Ecto neural progenitor cell (in vitro differentiated cells): ENCODE data around the gene CPA5.

Source experiments
- DNase-seq: peaks from one replicate; pipeline ENCODE4 v3.0.0-alpha.2; 2018; ENCODE audit warnings: low spot score

The CPA5 gene

DNA sequence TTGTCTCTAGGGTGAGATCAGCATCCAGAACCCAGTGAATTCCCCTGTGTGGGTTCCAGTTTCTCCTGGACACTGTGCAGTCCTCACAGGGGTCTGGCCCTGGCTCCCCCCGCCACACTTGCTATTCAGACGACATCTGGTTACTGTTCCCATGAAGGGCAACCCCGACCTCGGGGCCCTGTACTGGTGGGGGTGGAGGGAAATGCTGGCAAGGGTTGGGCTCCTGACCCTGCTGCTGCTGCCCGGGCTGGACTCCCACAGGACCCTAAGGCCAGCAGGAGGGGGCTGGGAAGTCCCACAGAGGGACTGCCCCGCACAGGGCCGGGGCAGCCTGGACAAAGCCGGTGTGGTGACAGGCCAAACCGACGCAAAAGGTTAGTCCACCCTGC, 34.9 kb downstream of the CPA5 start:
- no peak for DNase-seq

DNA sequence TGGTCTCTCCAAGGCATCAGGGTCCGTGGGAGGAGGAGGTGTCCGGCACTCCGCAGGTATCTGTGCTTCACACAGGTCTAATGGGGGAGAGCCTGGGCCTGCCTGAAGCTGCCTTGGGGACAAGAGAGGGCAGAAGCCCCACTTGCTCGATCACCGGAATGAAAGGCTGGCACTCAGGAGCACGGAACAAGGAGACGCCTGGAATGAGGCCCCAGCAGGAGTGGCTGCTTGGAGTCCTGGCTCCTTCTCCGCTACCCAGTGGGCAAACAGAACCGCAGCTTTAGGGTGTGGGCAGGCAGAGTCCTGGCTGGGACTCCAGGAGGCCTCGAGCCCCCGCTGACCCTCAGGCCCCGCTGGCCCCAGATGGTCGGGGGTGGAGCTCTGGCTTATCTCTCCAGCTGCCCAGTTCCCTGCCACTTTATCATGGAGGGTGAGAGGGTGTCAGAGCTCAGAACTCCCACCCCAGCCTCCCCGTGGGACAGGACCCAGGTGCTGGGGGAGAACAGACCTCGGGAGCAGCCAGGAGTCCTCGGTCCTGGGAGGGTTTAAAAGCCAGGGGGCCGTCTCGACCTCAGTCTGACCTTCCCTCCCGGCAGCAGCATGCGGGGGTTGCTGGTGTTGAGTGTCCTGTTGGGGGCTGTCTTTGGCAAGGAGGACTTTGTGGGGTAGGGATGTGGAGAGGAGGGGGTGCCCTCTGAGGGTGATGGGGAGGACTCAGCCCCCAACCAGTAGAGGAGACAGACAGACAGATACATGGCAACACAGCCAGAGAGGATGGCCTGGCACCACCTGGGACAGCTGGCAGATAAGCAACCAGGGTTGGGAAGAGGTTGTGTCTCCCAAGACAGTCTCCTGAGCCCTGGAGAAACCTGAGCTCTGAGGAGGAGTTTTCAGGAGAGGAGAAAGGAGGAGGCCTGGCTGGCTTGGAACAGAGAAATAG, 35.6 kb downstream of the CPA5 start, which contains the start of gene CPA1:
CPA1 (plus strand) TSS at position 574 of the 940 bp plus-strand sequence; CDS start at position 601, 27 bp downstream.
- DNase-seq = no peak

DNA sequence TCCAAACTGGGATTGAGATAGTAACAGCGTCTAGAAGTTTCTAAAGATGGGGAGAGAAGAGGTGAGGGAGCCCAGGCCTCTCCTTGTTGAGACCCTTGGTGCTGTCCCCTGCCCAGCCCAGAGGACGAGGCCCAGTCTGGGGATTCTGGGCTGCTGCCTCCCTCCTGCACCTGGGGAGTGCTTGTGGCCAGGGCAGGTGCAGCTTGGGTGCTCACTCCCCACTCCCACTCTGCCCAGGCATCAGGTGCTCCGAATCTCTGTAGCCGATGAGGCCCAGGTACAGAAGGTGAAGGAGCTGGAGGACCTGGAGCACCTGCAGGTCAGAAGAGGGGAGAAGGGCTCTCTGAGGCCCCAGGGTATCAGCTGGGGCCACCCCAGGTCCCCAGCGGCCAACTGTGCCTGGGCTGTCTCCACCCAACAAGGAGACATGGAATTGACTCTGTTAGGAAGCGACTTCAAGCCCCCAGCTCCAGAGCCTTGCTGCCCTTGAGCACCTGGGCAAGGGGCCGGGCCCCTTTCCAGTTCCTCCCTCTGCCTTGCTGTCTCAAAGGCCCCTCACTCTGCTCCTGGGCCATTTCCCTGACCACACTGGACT, 36.3 kb downstream of the CPA5 start:
- DNase-seq = no peak

DNA sequence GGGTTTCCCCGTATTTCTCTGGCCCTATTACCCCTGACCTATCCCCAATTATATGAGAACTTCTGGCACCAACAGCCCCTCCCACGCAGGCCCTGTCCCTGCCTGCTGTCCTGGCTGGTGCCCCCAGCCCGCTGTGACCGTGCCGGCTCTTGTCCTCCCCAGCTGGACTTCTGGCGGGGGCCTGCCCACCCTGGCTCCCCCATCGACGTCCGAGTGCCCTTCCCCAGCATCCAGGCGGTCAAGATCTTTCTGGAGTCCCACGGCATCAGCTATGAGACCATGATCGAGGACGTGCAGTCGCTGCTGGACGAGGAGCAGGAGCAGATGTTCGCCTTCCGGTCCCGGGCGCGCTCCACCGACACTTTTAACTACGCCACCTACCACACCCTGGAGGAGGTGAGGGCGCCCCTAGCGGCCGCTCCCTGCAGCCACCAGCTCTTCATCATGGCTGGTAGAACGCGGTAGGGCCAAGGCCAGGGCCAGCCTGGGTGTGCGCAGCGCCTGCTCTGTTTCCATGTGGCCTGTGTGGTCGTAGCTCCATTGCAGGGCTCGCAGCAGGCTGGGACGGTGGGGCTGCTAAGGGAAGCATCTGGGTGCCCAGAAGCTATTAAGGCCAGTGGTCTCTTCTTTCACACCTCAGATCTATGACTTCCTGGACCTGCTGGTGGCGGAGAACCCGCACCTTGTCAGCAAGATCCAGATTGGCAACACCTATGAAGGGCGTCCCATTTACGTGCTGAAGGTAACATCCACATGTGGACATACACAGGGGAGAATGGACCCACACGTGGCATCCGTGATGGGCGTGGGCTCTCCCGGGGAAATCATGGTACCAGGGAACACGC, 37.1 kb downstream of the CPA5 start:
- DNase-seq = peak; percentile 63

DNA sequence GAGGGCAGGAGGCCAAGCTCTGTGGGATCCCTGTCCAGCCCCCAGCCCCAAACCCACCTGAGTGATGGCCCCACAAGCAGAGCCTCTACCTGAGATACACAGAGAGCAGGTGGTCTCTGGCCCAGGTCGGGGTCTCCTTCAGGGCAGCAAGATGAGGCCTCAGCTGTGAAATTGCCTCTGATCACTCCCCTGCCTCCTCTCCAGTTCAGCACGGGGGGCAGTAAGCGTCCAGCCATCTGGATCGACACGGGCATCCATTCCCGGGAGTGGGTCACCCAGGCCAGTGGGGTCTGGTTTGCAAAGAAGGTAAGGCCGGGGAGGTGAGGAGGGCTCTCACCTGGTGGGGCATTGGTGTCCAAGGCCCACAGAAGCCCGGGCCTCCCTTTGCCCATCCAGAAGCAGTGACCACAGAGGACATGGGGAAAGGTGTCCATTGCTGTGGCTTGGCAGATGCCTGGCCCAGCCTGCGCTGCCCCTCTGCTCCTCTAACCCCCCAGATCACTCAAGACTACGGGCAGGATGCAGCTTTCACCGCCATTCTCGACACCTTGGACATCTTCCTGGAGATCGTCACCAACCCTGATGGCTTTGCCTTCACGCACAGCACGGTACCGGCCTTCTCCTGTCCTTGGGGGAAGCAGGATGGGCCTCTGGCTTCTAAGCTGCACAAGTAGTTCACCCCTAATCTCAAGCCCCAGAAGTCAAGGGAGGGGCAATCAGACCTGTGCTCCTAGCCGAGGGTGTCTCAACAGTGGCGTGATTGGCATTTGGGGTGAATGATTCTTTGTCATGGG, 38.8 kb downstream of the CPA5 start:
- DNase-seq = peak; percentile 32

DNA sequence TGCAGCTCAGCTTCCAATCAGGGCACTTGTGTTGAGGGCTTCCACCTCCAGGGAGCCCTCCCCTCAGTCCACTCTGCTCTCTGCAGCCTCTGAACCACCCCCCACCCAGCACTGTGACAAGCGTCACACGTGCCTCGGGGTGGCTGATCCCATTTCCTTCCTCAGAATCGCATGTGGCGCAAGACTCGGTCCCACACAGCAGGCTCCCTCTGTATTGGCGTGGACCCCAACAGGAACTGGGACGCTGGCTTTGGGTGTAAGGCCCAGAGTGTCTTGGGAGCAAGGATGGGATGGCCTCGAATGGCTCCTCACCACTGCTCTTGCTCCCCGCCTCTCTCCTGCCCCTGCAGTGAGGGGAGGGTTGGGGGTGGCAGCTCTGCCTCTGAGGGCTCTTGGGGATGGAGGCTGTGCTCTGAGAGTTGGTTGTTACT, 39.8 kb downstream of the CPA5 start:
- DNase-seq = peak; percentile 35

DNA sequence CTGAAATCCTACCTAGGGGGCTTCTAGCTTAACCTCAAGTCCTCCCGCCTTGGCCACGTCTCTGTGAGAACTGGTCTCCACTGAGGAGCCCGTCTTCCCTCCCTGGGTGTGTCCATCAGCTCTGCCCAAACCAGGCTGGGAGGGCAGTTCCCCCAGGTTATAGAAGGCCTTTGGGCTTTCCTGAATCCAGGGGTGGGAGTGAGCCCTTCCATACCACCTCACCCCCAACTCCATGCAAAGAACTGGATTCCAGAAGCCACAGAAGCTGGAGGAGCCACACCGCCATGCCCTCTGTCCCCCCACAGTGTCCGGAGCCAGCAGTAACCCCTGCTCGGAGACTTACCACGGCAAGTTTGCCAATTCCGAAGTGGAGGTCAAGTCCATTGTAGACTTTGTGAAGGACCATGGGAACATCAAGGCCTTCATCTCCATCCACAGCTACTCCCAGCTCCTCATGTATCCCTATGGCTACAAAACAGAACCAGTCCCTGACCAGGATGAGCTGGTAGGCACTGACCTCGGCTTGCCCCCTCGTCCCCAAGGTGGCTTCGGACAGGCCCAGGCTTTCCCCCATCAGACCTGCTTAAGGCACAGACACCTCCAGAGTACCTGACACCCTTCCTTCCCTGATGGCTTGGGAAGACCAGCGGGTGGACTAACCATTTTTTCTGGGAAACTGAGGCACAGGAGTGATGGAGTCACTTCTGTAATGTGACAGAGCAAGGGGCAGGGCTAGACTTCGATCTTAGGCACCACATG, 40.4 kb downstream of the CPA5 start:
- no peak for DNase-seq

DNA sequence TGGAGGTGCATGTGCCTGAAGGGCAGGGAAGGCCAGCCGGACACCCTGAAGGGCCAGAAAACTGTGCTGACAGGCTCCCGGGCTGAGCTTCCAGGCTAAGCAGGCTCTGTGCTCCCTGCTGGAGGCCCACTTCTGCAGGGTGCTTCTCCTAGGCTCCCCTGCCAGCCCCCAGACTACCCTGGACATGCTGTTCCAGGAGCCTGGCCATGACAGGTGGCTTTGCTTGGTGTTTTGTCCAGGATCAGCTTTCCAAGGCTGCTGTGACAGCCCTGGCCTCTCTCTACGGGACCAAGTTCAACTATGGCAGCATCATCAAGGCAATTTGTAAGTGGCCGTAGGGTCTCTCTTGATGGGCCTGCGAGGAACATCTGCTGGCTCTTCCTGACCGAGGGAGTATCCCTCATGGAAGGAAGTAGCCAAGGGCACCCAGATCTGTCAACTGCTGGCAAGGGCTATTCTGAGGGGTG, 41.0 kb downstream of the CPA5 start:
- DNase-seq = no peak

DNA sequence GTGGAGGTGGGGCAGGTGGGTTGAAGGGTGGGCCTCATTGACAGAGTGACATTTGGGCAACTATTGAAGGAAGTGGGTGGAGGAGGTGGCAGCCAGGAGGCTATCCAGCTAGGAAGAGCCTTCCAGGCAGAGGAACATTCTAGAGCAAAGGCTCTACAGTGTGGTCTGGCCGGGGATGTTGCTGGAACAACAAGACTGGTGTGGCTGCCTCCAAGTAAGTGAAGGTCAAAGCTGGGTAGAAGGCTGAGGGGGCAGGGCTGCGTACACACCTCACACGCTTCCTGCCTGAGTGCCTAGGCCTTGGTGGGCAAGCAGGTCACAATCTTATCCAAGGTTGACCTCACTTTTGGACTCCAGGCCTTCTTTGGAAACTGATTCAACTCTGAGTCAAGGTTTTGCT, 42.3 kb downstream of the CPA5 start:
- DNase-seq = no peak

DNA sequence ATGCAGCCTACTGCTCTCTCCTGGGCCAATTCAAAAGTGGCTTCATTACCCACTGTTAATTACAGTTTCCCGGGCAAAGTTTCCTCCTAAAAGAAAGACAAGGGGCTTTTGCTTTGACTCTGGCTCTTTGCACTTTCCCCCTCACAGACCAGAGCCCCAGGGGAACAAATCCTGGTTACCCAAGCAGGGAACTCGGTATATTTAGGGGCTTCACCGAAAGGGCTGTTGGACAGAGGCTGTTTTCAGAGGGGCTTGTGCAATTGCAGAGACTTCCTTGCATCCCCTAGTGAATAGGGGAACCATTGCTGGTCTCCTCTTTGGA, 42.7 kb downstream of the CPA5 start:
- no peak for DNase-seq

DNA sequence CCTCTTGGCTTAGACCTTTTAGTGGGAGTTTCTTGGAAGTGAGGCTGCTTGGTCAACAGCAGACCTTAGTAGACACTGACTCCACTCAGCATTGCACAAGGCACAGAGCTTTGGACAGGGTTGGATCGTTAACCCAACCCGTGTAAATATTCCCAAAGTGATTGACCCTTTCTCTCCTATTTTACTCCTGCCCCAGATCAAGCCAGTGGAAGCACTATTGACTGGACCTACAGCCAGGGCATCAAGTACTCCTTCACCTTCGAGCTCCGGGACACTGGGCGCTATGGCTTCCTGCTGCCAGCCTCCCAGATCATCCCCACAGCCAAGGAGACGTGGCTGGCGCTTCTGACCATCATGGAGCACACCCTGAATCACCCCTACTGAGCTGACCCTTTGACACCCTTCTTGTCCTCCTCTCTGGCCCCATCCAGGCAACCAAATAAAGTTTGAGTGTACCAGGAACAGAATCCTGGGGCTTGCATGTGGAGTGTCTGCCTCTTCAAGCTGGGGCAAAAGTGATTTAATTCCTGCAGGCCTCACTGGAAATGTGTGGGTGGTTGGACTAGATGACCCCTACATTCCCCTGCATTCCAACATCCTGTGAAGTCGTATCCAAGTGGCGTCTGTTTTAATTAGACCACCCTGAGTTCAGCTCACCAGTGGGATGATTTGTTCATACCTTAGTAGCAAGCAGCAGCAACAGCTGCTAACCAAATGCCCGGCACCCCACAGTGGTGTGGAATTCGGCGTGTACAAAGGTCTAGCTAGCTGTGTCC, 43.2 kb downstream of the CPA5 start:
- no peak for DNase-seq

DNA sequence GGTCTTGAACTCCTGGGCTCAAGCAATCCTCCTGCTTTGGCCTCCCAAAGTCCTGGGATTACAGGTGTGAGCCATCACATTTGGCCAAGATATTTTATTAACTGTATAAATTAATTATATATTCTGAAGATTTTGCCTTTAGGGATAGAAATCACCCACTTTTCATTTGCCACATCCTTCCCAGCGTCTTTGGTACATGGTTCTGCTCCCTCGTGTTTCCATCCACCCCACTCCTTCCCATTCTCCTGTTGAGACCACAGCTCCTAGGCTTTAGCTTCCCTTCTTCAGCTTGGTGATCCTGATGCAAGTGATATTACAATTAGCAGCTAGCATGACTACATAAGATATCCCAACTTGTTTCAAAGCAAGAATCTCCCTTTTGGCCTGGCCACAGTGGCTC, 44.1 kb downstream of the CPA5 start:
- no peak for DNase-seq

DNA sequence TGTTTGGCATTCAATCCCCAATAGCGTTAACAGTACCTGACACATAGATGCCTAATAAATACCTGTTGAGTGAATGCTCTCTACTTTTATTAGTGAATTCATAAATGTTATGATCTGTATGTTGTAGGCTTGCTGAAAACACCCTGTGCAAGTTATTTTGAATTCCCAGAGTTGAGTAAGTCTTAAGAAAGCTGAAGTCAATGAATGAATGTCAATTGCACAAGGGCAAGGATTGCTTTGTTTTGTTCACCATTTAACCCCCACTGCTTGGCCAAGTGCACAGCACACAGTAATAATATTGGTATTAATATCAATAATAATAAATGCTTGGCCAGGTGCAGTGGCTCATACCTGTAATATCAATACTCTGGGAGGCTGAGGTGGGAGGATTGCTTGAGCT, 45.9 kb downstream of the CPA5 start:
- no peak for DNase-seq

DNA sequence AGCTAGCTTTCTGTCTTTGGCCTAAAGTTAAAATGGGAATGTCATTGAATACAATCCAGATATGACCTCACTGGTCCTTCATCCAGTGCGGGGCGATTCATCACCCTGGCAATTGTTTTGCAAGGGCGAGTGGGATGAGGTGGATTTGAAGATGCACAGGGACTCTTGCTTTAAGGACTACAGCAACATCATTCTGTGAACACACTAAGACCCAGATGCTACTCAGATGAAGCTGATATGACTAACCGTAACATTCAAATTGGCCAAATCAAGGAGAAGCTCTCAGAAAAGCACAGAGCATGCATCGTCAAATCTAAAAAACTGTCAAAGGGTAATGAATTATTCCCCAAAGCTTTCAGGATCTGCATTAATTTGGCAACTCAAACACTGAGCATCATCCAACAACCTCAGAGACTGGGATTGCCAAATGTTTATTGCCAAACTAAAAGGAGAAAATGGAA, 48.5 kb downstream of the CPA5 start:
- no peak for DNase-seq

DNA sequence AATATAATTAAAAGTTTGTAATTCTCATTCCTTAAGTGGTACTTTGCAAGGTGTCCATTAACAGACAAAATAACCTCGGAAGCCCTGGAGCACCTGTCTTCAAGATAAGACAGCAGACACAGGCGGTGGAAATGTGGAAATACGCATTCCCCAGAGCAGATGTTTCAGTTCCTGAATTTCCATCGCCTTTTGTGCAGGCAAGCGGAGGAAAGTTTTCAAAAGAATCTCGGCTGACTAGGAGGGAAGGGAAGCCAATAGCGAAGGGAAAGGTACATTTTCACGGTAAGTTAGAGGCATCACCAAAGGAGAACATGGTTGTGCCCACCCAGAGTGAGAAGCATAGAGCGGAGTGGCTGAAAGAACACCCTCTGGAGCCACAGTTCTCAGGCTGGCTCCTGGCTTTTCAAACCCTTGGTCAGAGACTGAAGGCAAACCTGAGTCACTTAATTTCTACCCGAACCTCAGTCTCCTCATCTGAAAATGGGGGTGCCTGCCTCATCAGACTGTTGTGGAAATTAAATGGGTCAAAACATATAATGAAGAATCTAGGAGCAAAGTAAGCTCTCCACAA, 49.3 kb downstream of the CPA5 start:
- no peak for DNase-seq

DNA sequence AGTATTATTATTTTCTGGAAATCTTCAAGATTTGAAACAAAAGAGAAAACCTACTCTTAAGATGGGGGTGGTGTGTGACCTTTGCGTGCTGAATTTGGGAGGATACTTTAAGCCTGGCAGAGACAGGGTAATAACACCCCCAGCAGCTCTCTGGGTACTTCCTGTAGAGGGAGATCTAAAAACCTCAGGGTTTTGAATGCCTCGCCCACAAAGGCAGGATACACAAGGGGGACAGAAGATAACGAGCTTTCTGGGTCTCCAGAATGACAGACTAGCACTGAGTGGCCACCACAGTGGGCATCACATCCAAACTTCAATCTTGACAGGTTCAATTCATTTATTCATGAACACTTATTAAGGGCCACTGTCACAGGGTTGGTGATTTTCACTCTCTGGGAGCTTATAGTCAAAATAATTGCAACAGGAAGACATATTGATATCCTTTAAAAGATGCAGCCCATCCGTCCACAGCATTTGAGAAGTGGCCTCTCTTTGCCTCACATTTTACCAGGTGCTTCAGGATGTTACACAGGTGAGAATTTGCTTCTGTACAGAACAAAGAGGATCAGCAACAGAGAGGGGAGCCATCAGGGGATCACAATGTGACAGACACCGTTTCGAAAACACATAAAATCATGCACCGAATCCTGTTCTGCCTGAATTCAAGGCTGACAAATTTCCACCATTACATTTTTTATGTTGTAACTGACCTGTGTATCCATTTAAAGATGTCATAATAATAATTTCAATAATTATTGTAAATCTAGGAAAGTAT, 50.0 kb downstream of the CPA5 start:
- DNase-seq = no peak

DNA sequence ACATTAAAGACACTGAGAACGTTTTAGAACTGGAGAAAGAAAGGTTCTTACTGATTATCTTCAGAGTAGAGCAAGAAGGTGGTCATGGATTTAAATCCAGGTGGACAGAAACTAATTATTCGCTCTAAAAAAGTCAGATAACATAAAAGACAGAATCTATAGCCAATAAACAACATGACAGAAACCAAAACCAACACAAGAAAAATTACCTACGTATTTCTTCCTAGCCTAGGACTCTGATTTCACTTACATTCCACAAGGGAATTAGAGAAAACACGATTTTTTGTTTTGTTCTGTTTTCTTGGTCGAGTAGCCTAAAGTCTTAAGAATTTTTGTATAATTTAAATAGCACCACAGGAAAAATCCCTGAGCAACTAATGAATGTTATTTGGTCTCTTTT, 50.8 kb downstream of the CPA5 start:
- no peak for DNase-seq

DNA sequence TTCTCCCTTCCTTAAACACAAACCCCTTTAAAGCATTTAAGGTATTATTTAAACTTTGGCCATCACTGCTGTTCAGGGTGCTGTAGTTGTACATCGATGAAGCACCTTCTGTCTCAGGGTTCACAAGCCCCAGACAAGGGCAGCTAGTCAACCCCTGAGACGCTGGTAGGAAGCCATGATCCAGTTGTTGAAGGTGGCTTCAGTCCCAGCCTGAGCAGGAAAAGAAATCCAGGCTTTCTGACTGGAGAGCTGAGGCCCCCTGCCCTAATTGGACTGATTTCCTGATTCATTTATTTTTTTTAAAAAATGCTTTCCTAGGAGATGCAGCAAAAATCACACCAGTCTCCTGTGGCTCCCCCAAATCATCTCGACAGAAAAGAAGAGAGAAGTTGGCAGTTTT, 51.5 kb downstream of the CPA5 start:
- DNase-seq = no peak
